Natural killer cell (primary cell): ENCODE results near the gene CAMKK2. TPM values are rescaled to one million over a fixed set of nuclear protein-coding genes. Genes with fewer than 3 reads are reported as not detected.
"Not testable (repeated sequence)": the region's sequence is repeated elsewhere in the genome, so short reads cannot be mapped to it uniquely, and the experiment has no call there.

ENCODE experiments used
- ATAC-seq, 3 donors: fragments of 150-1000 bp in 2 of 3; fragments of 200-7000 bp in 1 of 3; cut with Tn5 transposase; 1 replicate in 1 of 3; 2 replicates in 2 of 3; pipeline ENCODE4 v1.10.0; 2021; ENCODE audit warnings: mild to moderate bottlenecking in 2 of 3, moderate library complexity in 2 of 3
- DNase-seq, 2 donors: peaks; one replicate each; pipeline versions ENCODE4 v3.0.0 to v3.0.0-alpha.2; 2013 to 2021; ENCODE audit warnings: mixed read lengths in 1 of 2
- H3K27ac ChIP-seq: one replicate; pipeline ENCODE4 v1.5.1; 2013; ENCODE audit warnings: mild to moderate bottlenecking, low read length
- H3K27me3 ChIP-seq: one replicate; pipeline ENCODE4 v1.6.1; 2013; ENCODE audit warnings: low read length; ENCODE audit not compliant: control insufficient read depth, insufficient read depth
- H3K36me3 ChIP-seq: one replicate; pipeline ENCODE4 v1.6.1; 2013; ENCODE audit warnings: low read length; ENCODE audit not compliant: control insufficient read depth, insufficient read depth
- H3K4me1 ChIP-seq: one replicate; pipeline ENCODE4 v1.6.1; 2013; ENCODE audit warnings: low read length; ENCODE audit not compliant: control insufficient read depth, insufficient read depth
- H3K4me3 ChIP-seq: one replicate; pipeline ENCODE4 v1.5.1; 2013; ENCODE audit warnings: low read length
- H3K9me3 ChIP-seq: one replicate; pipeline ENCODE4 v1.6.1; 2013; ENCODE audit warnings: low read length; ENCODE audit not compliant: control insufficient read depth, insufficient read depth
- H3K27ac Mint-ChIP-seq, 2 donors: one replicate each; pipeline ENCODE4 v1.8.0; 2022; ENCODE audit warnings: mild to moderate bottlenecking in 2 of 2, mixed read lengths in 2 of 2, moderate library complexity in 1 of 2
- H3K27me3 Mint-ChIP-seq, 2 donors: one replicate each; pipeline ENCODE4 v1.8.0; 2022; ENCODE audit warnings: low read depth in 2 of 2, mixed read lengths in 2 of 2
- H3K36me3 Mint-ChIP-seq: one replicate; pipeline ENCODE4 v1.8.0; 2022; ENCODE audit warnings: mixed read lengths
- H3K4me1 Mint-ChIP-seq, 2 donors: one replicate each; pipeline ENCODE4 v1.8.0; 2022; ENCODE audit warnings: mixed read lengths in 2 of 2
- H3K4me3 Mint-ChIP-seq: one replicate; pipeline ENCODE4 v1.8.0; 2022; ENCODE audit warnings: mild to moderate bottlenecking, moderate library complexity, mixed read lengths
- H3K9me3 Mint-ChIP-seq, 2 donors: one replicate each; pipeline ENCODE4 v1.8.0; 2022; ENCODE audit warnings: mixed read lengths in 2 of 2
- WGBS: methylation state at CpG from one replicate; pipeline ENCODE4 v1.1.7; 2013; ENCODE audit warnings: missing lambda C conversion rate; ENCODE audit not compliant: insufficient coverage; 5-methylcytosine and 5-hydroxymethylcytosine counted together
- intact Hi-C: fragments of 100-400 bp; cut with micrococcal nuclease; formaldehyde crosslinking; loops from one replicate; pipeline ENCODE4 v1.14.2; 2022
- total RNA-seq, 4 donors: library from RNA; stranded (reverse); fragments of 120-200 nt in 1 of 4; gene quantifications; one replicate each; pipeline versions ENCODE4 v1.2.3 to v1.2.4, GENCODE V29; 2013 to 2022
- TF ChIP-seq, protein P1 (sequence below): fragments of 200-600 bp; IDR thresholded peaks from one replicate; pipeline ENCODE4 v1.8.0; 2022; ENCODE audit warnings: antibody characterized with exemption

The CAMKK2 gene
- total RNA-seq, 3 donors from 2014 or later (not counting 1 experiment from before 2014, with no cell fraction given): 19.6 to 27.4 (median 20.9) TPM

DNA sequence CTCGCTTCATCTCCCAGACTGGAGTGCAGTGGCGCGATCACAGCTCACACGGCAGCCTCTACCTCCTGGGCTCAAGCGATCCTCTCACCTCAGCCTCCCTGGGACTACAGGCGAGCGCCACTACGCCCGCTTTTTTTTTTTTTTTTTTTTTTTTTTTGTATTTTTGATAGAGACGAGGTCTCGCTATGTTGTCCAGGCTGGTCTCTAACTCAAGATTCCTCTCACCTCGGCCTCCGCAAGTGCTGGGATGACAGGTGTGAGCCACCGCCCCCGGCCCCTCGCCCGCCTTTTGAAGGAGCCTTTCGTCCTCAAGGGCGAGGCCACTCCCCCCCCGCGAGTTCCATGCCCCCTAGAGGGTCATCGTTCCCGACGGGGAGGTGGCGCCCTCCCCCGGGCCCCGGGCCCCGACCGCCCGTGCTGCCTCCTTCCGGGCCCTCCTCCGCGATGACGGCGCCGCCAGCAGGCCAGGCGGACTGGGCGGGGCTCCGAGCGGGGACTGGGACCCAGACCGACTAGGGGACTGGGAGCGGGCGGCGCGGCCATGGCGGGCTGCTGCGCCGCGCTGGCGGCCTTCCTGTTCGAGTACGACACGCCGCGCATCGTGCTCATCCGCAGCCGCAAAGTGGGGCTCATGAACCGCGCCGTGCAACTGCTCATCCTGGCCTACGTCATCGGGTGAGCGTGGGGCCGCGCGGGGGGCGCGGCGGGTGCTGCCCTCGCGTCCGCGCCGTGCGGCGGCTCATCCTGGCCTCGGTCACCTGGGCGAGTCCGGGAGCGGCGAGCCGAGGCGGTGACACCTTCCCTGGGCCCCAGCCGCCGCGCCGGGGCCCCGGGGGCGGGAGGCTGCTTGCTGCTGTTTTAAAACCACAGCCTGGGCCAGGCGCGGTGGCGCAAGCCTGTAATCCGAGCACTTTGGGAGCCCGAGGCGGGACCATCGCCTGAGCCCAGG, 86.6 kb downstream of the CAMKK2 start, which contains the start of gene P2RX4:
P2RX4 (plus strand) TSS at position 506 of the 949 bp plus-strand sequence; CDS start at position 542, 36 bp downstream.
- peaks cover 18 to 23% of the 10 kb centered on the region in 2 donors for H3K4me1 Mint-ChIP-seq
- H3K27me3 Mint-ChIP-seq: no peaks in the 10 kb centered on the region

GRCh38 chr12:121209221-121209620, 87.3 kb downstream of the CAMKK2 start:
- no peaks in the 10 kb centered on the region for H3K9me3 ChIP-seq
- 98% methylated on average over 15 of the region's 15 CpGs for WGBS
- intact Hi-C loops: no loop called here
- H3K27ac ChIP-seq: no peak overlapping the region
- H3K4me1 ChIP-seq: peaks cover 20% of the 10 kb centered on the region
- Mint-ChIP-seq H3K4me3 (peak overlapping the region; percentile 79), H3K36me3 (no peaks in the 10 kb centered on the region), H3K9me3 (no peaks in the 10 kb centered on the region), H3K27me3 (no peaks in the 10 kb centered on the region), H3K4me1 (peaks cover 11 to 20% of the 10 kb centered on the region in 2 donors), H3K27ac (peak overlapping the region; percentile 90 to 96)
- H3K36me3 ChIP-seq: peaks cover 2% of the 10 kb centered on the region
- ATAC-seq: no peak
- DNase-seq: no peak
- H3K4me3 ChIP-seq: peak overlapping the region; percentile 92
- no peaks in the 10 kb centered on the region for H3K27me3 ChIP-seq
- TF ChIP-seq, protein P1, sequence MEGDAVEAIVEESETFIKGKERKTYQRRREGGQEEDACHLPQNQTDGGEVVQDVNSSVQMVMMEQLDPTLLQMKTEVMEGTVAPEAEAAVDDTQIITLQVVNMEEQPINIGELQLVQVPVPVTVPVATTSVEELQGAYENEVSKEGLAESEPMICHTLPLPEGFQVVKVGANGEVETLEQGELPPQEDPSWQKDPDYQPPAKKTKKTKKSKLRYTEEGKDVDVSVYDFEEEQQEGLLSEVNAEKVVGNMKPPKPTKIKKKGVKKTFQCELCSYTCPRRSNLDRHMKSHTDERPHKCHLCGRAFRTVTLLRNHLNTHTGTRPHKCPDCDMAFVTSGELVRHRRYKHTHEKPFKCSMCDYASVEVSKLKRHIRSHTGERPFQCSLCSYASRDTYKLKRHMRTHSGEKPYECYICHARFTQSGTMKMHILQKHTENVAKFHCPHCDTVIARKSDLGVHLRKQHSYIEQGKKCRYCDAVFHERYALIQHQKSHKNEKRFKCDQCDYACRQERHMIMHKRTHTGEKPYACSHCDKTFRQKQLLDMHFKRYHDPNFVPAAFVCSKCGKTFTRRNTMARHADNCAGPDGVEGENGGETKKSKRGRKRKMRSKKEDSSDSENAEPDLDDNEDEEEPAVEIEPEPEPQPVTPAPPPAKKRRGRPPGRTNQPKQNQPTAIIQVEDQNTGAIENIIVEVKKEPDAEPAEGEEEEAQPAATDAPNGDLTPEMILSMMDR: no peak

More for the DNA sequence above, 86.6 kb downstream of the CAMKK2 start, which contains the start of gene P2RX4:
- Mint-ChIP-seq H3K27ac (peak within 1 kb of the TSS; percentile 90 to 96), H3K9me3 (no peaks in the 10 kb centered on the region), H3K36me3 (no peaks in the 10 kb centered on the region), H3K4me3 (peak within 1 kb of the TSS; percentile 84)
- Histone ChIP-seq H3K4me3 (peak within 1 kb of the TSS; percentile 92), H3K27ac (peak within 1 kb of the TSS; percentile 94), H3K36me3 (peaks cover 2% of the 10 kb centered on the region), H3K27me3 (no peaks in the 10 kb centered on the region), H3K9me3 (no peaks in the 10 kb centered on the region), H3K4me1 (peaks cover 25% of the 10 kb centered on the region)
- TF ChIP-seq, protein P1: no peak
- DNase-seq (peak; percentile 83 to 95), ATAC-seq (peak; percentile 71 to 87 (median 77))
- intact Hi-C loops: loop anchor here (2.0 to 5.0 kb wide), 2 partner anchors 31 to 87 kb away; partner anchors contain the start of gene CAMKK2
- 5% methylated on average over 93 of the region's 97 CpGs for WGBS

DNA sequence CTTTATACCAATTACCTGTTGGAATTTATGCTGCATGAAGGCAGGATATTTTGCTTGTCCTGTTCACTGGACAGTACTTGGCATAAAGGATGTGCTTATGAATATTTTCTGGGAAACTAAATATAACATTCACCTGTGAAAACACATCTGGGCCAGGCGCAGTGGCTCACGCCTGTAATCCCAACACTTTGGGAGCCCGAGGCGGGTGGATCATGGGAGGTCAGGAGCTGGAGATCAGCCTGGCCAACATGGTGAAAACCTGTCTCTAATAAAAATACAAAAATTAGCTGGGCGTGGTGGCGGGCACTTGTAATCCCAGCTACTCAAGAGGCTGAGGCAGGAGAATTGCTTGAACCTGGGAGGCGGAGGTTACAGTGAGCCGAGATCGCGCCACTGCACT, 87.9 kb downstream of the CAMKK2 start:
- Mint-ChIP-seq H3K4me3 (peak overlapping the region; percentile 79), H3K4me1 (peaks cover 9 to 18% of the 10 kb centered on the region in 2 donors), H3K27ac (peak overlapping the region; percentile 90 to 96)
- DNase-seq, H3K36me3 ChIP-seq, intact Hi-C loops, H3K27me3 Mint-ChIP-seq, H3K4me3 ChIP-seq, H3K9me3 ChIP-seq, H3K9me3 Mint-ChIP-seq, H3K27ac ChIP-seq, H3K27me3 ChIP-seq, H3K36me3 Mint-ChIP-seq, ATAC-seq: not testable (repeated sequence)
- peaks cover 20% of the 10 kb centered on the region for H3K4me1 ChIP-seq
- WGBS: 97% methylated on average over 10 of the region's 10 CpGs

DNA sequence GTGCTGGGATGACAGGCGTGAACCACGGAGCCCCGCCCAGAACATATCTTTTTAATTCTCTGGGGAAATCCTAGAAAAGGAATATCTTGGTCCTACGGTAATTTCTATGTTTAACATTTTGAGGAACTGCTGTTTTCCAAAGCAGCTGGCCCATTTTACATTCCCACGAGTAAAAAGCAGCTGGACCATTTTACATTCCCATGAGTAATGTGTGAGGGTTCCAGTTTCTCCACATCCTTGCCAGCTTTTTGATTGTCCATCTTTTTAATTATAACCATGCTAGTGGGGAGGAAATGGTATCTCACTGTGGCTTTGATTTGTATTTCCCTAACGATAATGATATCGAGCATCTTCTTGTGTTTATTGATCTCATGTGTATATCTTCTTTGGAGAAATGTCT, 91.0 kb downstream of the CAMKK2 start:
- H3K27ac Mint-ChIP-seq: no peak overlapping the region
- Histone ChIP-seq H3K9me3 (no peaks in the 10 kb centered on the region), H3K27ac (no peak overlapping the region), H3K36me3 (no peaks in the 10 kb centered on the region), H3K27me3 (no peaks in the 10 kb centered on the region), H3K4me3 (no peak overlapping the region), H3K4me1 (peaks cover 10% of the 10 kb centered on the region)
- DNase-seq (no peak), ATAC-seq (no peak)
- H3K27me3 Mint-ChIP-seq: no peaks in the 10 kb centered on the region
- H3K36me3 Mint-ChIP-seq: no peaks in the 10 kb centered on the region
- intact Hi-C loops: no loop called here
- TF ChIP-seq, protein P1: no peak
- peaks cover 1 to 10% of the 10 kb centered on the region in 2 donors for H3K4me1 Mint-ChIP-seq
- H3K4me3 Mint-ChIP-seq: no peak overlapping the region
- 97% methylated on average over 7 of the region's 7 CpGs for WGBS
- no peaks in the 10 kb centered on the region for H3K9me3 Mint-ChIP-seq
